HG03280 (cell line): ENCODE results near the gene DNMT3L.
"Not testable (repeated sequence)": the region's sequence is repeated elsewhere in the genome, so short reads cannot be mapped to it uniquely, and the experiment has no call there.

Experiments
- ATAC-seq: cut with Tn5 transposase; IDR thresholded peaks from one replicate; pipeline ENCODE4 v1.9.1; 2021; ENCODE audit warnings: mild to moderate bottlenecking, moderate library complexity; ENCODE audit not compliant: unreplicated experiment

Gene DNMT3L

DNA sequence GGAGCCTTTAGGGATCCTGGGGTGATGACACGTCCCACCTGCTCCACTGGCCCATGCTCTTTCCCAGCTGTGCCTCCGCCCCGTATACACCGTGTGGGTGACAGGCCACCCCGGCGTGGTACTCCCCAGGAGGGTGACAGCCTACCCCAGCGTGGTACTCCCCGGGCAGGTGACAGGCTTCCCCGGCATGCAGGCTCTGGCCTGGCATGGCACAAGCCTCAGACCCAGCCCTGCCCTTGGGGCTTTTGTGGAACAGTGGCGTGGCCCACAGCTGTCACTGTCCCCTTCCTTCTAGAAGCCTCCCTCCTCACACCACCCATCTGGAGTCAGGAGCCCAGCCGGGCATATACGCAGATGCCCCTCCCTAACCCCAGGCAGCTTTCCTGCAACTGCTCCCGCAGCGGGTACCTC is 33.5 kb upstream of the DNMT3L start:
- ATAC-seq: no peak

- ATAC-seq: no peak
These were observed 32.9 kb upstream of the DNMT3L start for GRCh38 chr21:44294391-44295162.

DNA sequence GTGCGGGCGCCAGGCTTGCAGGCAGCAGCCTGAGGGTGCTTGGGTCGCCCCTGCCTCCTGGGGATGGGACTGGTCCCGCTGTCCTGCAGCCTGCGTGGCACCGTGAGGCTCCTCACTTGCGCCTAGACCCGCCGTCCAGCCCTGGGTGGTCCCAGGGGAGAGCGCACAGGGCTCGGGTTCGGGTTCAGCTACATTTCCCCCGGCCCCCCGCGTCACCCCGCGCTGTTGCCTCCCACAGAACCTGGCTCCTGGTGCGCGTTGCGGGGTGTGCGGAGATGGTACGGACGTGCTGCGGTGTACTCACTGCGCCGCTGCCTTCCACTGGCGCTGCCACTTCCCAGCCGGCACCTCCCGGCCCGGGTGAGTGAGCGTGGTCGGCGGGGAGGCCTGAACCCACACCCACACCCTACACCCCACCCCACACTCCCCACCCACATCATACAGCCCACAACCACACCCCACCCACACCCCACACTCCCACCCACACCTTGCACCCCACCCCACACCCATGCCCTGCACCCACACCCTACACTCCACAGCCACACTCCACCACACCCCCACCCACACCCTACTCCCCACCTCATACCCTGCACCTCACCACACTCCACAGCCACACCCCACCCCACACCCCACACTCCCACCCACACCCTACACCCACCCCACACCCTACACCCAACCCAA is 32.0 kb upstream of the DNMT3L start:
- ATAC-seq: no peak

GRCh38 chr21:44292812-44293195 is 31.1 kb upstream of the DNMT3L start:
- no peak for ATAC-seq

- ATAC-seq: no peak
These were observed 30.5 kb upstream of the DNMT3L start for GRCh38 chr21:44291936-44292811.

DNA sequence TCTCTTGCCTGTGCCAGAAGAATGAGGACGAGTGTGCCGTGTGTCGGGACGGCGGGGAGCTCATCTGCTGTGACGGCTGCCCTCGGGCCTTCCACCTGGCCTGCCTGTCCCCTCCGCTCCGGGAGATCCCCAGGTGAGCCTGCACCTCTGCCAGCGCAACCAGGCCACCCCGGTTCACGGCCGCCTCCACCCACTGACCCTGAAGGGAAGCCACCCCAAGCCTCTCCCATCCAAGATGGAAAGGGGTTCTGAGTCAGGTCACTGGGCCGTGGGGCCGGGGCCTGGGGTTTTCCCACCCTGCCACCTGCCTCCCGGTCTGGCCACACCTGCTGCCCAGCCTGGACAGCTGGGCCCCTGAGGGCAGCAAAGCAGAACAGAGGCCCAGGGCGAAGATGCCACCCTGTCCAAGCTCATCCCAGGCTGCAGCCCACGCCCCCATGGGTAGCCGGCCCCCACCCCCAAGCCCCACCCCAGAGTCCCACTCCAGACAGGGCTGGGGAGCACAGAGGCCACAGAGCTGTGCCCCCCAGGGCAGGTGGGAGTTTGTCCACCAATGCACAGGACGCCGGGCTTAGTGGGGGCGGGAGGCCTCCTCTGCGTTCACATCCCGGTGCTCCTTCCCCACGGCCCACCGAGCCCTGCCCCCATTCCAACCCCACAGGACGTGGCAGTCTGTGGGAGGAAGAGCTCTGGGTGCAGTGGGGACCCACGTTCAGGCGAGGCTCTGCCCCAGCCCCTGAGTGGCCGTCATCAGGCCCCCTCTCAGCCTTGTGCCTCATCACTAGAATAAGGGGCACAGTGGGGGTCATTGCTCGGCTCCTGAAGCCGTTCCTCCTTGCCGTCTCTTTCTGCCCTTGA is 29.6 kb upstream of the DNMT3L start:
- no peak for ATAC-seq

- no peak for ATAC-seq
These were observed 28.8 kb upstream of the DNMT3L start for GRCh38 chr21:44290327-44291077.

GRCh38 chr21:44289381-44290010 is 27.8 kb upstream of the DNMT3L start:
- ATAC-seq: no peak

GRCh38 chr21:44288251-44289110 is 26.8 kb upstream of the DNMT3L start:
- ATAC-seq: no peak

GRCh38 chr21:44286716-44287632 is 25.3 kb upstream of the DNMT3L start:
- ATAC-seq: no peak

DNA sequence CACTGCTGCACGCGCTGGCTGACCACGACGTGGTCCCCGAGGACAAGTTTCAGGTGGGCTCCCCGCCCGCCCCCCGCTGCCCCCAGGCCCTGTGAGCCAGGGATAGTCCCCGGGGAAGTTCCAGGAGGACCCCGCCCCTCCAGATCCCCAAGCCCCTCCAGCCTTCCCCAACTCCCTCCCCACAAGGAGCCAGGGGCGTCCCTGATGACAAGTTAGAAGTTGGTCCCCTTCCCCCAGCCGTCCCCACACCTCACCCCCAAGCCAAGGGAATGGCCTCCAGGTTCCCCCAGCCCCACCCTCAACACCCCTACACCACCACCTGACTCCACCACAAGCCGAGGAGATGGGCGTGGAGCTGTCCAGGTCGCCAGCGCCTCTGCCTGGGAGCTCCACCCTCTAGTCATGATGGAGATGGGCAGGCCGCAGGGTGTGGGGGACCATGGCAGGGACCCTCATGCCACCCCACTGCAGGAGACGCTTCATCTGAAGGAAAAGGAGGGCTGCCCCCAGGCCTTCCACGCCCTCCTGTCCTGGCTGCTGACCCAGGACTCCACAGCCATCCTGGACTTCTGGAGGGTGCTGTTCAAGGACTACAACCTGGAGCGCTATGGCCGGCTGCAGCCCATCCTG is 24.5 kb upstream of the DNMT3L start:
- no peak for ATAC-seq

DNA sequence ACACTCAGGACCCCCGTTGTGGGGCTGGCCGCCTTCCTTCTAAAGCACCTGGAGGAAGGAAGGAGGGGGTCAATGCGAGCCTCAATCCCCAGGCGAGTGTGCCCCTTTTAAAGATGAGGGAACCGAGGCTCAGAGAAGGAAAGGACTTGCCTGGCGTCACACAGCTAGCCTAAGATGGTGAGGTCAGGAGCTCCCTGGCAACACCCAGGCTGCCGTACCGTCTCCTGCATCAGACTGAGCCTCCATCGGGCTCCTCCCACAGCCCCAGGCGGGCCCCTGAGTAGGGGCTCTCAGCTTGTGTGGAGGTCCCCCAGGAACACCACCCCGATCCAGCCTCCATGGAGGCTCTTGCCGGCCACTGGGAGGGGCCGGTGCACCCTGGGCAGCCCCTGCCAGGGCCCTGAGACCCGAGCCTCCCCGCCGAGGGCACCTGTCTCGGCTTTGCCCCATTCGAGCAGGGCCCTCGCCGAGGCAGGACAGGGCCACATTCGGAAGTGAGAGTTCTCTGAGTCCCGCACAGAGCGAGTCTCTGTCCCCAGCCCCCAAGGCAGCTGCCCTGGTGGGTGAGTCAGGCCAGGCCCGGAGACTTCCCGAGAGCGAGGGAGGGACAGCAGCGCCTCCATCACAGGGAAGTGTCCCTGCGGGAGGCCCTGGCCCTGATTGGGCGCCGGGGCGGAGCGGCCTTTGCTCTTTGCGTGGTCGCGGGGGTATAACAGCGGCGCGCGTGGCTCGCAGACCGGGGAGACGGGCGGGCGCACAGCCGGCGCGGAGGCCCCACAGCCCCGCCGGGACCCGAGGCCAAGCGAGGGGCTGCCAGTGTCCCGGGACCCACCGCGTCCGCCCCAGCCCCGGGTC is 23.7 kb upstream of the DNMT3L start, which contains the start of gene AIRE:
Gene AIRE, plus strand, starts transcription at position 739 of the 855 bp plus-strand sequence. CDS start 131 bp downstream, outside the sequence.
- ATAC-seq: no peak

- ATAC-seq: no peak
These were observed 22.3 kb upstream of the DNMT3L start for GRCh38 chr21:44283948-44284347.

DNA sequence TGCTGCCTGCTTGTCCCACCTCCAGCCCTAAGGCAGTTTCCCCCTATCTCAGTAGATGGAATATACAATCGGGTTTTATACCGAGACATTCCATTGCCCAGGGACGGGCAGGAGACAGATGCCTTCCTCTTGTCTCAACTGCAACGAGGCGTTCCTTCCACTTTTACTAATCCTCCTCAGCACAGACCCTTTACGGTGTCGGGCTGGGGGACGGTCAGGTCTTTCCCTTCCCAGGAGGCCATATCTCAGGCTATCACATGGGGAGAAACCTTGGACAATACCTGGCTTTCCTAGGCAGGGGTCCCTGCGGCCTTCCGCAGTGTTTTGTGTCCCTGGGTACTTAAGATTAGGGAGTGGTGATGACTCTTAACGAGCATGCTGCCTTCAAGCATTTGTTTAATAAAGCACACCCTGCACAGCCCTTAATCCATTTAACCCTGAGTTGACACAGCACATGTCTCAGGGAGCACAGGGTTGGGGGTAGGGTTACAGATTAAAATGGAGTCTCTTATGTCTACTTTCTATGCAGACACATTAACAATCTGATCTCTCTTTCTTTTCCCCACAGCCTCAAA is 21.6 kb upstream of the DNMT3L start:
- ATAC-seq: not testable (repeated sequence)

- ATAC-seq: no peak
These were observed 20.7 kb upstream of the DNMT3L start for GRCh38 chr21:44282370-44282769.

- no peak for ATAC-seq
These were observed 20.1 kb upstream of the DNMT3L start for GRCh38 chr21:44281801-44282200.
